ENCODE data around the gene GJA4.

Gene GJA4

DNA sequence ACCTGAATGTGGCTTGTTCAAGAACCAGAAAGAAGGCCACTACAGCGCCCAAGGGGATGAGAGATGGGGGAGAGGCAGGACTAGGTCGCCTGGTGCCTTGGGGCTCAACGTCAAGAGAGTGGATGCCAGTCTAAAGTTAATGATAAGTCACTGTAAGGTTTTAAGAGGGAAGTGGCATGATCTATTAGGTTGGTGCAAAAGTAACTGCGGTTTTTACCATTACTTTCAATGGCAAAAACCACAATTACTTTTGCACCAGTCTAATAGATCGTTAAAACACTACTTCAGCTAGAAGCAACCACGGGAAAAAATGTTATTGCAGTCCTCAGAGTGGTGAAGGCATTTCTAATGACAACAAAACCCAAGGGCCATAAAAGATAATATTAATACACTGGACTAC, 14.4 kb upstream of the GJA4 start:
- Mint-ChIP-seq H3K27ac (no peak overlapping the region), H3K27me3 (ENCODE audit: low read depth) (peaks cover 40% of the 10 kb centered on the region), H3K9me3 (no peaks in the 10 kb centered on the region), H3K4me3 (no peak overlapping the region), H3K4me1 (ENCODE audit: low read depth) (no peaks in the 10 kb centered on the region), H3K36me3 (ENCODE audit: low read depth) (no peaks in the 10 kb centered on the region)
- DNase-seq (ENCODE audit: low spot score), result no peak

DNA sequence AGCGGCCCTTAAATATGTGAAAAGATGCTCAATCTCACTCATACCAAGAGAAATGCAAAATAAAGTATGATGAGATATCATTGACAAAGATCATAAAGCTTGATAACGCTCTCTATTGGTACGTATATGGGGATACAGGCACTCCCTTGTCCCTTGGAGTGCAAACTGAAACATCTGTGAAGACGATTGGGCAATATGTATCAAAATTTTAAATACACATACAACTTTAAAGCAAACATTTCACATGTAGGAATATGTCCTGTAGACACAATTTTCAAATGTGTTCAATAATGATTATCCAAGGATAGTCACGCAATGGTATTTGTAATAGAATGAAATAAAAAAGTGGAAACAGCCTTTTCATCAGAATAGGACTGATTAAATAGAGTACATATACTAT, 13.8 kb upstream of the GJA4 start:
- no peaks in the 10 kb centered on the region for H3K9me3 Mint-ChIP-seq
- H3K4me1 Mint-ChIP-seq (ENCODE audit: low read depth), result no peaks in the 10 kb centered on the region
- H3K27ac Mint-ChIP-seq, result no peak overlapping the region
- no peak for DNase-seq (ENCODE audit: low spot score)
- no peaks in the 10 kb centered on the region for H3K36me3 Mint-ChIP-seq (ENCODE audit: low read depth)
- H3K4me3 Mint-ChIP-seq, result no peak overlapping the region
- peaks cover 42% of the 10 kb centered on the region for H3K27me3 Mint-ChIP-seq (ENCODE audit: low read depth)

DNA sequence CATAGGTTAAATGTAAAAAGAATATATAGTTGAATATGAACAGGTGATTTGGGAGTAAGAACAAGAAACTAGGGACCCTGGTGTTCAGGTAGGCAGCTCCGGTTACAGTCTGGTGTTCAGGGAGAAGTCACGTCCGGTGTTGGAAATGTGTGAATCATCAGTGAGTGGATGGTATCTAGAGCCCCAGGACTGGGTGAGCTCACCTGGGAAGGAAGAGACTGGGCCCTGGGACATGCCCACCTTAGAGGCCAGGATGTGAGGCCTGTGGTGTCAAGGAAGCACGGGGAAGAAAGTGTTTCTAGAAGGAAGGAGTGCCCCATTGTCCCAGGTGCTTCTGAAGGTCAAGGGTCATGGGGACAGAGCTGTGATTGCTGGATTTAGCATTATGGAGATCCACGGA, 13.3 kb upstream of the GJA4 start:
- H3K4me1 Mint-ChIP-seq (ENCODE audit: low read depth), result no peaks in the 10 kb centered on the region
- H3K36me3 Mint-ChIP-seq (ENCODE audit: low read depth), result no peaks in the 10 kb centered on the region
- peaks cover 42% of the 10 kb centered on the region for H3K27me3 Mint-ChIP-seq (ENCODE audit: low read depth)
- no peak overlapping the region for H3K4me3 Mint-ChIP-seq
- no peaks in the 10 kb centered on the region for H3K9me3 Mint-ChIP-seq
- DNase-seq (ENCODE audit: low spot score), result no peak
- H3K27ac Mint-ChIP-seq, result no peak overlapping the region

DNA sequence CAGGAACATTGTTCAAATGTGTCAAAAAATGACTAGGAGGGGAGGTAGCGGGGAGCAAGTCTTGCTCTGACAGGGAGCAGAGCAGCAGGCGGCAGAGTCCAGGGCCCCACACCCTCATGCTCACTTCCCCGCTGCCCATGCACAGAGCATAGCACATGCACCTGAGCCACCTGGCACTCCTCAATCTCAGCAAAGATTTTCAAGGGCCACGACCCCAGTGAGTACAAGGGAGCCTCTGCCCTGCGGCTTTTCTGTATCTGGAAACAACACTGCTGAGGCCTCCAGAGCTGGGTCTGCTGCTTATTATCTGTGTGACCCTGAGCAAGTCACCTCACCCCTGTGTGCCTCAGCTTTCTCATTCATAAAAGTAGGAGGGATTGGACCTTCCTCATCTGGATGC, 12.8 kb upstream of the GJA4 start:
- Mint-ChIP-seq H3K27ac (no peak overlapping the region), H3K4me1 (ENCODE audit: low read depth) (no peaks in the 10 kb centered on the region), H3K36me3 (ENCODE audit: low read depth) (no peaks in the 10 kb centered on the region), H3K9me3 (no peaks in the 10 kb centered on the region), H3K27me3 (ENCODE audit: low read depth) (peaks cover 42% of the 10 kb centered on the region), H3K4me3 (no peak overlapping the region)
- no peak for DNase-seq (ENCODE audit: low spot score)

DNA sequence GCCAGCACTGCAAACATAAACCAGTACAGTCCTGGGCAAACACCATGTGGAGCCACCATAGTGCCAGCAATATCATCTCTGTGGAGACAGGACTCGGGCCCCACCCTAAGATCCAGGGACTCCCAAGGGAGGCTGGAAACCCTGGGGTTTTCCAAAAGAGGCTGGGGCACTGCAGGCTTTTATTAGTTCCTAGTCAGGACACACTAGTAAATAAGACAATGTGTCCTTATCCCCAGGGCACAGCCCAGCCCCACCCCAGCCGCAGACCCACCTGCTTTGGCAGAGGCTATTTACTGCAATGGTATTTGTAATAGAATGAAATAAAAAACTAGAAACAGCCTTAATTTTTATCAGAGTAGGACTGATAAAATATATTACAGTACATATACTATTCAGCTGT, 12.3 kb upstream of the GJA4 start:
- no peaks in the 10 kb centered on the region for H3K9me3 Mint-ChIP-seq
- DNase-seq (ENCODE audit: low spot score), result no peak
- no peak overlapping the region for H3K27ac Mint-ChIP-seq
- H3K27me3 Mint-ChIP-seq (ENCODE audit: low read depth), result peaks cover 42% of the 10 kb centered on the region
- no peaks in the 10 kb centered on the region for H3K36me3 Mint-ChIP-seq (ENCODE audit: low read depth)
- no peak overlapping the region for H3K4me3 Mint-ChIP-seq
- no peaks in the 10 kb centered on the region for H3K4me1 Mint-ChIP-seq (ENCODE audit: low read depth)

DNA sequence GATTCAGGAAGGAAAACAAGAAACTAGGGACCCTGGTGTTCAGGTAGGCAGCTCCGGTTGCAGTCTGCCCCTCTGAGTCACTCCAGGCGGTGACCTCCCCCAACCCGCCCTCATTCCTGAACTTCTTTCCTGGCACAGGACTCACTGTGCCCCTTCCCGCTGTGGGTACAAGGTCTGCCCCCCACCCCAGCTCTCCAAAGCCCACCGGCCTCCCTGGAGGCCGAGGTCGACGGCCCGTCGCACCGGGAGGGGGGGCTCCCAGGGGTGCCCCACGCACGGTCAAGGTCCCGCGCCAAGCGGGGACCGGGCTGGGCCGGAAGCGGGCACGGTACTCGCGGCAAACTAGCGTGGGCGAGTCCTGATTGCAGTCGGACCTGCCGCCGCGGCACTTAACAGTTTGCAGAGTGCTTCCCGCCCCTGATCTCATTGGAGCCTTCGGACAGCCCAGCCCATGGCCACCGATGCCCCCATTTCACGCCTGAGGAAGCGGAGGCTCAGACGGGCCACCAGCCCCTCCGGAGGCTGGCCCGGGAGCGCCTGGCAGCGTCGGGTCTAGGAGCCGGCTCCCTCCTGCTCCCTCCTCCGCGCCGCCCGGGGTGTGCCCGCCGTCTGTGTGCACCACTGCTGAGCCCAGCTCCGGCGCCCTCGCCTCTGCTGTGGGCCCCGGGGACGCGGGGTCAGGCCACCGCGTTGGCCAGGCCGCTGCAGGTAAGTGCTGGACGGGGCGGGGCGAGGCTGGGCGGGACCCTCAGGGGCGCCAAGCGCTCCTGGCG, 11.5 kb upstream of the GJA4 start, which contains the start of gene GJB3:
TSS of gene GJB3 (plus strand) at position 144 of the 773 bp plus-strand sequence. CDS start 3,549 bp downstream, outside the sequence.
- H3K4me3 Mint-ChIP-seq, result no peak within 1 kb of the TSS
- DNase-seq (ENCODE audit: low spot score), result no peak
- H3K27me3 Mint-ChIP-seq (ENCODE audit: low read depth), result peaks cover 42% of the 10 kb centered on the region
- no peaks in the 10 kb centered on the region for H3K4me1 Mint-ChIP-seq (ENCODE audit: low read depth)
- no peak within 1 kb of the TSS for H3K27ac Mint-ChIP-seq
- H3K36me3 Mint-ChIP-seq (ENCODE audit: low read depth), result no peaks in the 10 kb centered on the region
- H3K9me3 Mint-ChIP-seq, result no peaks in the 10 kb centered on the region

DNA sequence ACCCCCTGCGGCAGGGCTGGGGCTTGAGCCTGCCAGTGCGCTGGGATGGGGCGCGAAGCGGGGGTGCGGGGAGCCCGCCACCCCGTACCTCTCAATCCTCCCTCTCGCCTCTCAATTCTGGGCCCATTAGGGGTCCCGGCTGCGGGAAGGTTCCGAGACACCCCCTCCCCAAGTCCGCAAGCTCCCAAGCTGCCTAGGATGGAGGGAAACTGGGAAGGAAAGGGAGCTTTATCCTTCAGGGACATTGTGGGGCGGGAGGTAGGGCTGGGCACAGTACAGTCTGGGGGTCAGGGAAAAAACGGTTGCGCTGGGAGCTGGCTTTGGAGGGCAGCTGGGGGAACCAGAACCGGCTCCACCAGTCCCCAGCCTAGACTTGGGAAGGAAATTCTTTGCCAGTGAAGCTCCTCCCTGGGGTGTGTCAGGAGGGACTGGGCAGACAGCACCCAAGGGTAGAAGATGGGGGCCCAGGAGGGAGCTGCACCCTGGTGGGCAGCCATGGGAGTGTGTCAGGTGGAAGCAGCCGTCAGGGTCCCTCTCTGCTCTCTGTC, 10.9 kb upstream of the GJA4 start:
- H3K27me3 Mint-ChIP-seq (ENCODE audit: low read depth), result peaks cover 42% of the 10 kb centered on the region
- H3K27ac Mint-ChIP-seq, result no peak overlapping the region
- H3K36me3 Mint-ChIP-seq (ENCODE audit: low read depth), result no peaks in the 10 kb centered on the region
- DNase-seq (ENCODE audit: low spot score), result no peak
- H3K4me1 Mint-ChIP-seq (ENCODE audit: low read depth), result no peaks in the 10 kb centered on the region
- no peak overlapping the region for H3K4me3 Mint-ChIP-seq
- no peaks in the 10 kb centered on the region for H3K9me3 Mint-ChIP-seq

DNA sequence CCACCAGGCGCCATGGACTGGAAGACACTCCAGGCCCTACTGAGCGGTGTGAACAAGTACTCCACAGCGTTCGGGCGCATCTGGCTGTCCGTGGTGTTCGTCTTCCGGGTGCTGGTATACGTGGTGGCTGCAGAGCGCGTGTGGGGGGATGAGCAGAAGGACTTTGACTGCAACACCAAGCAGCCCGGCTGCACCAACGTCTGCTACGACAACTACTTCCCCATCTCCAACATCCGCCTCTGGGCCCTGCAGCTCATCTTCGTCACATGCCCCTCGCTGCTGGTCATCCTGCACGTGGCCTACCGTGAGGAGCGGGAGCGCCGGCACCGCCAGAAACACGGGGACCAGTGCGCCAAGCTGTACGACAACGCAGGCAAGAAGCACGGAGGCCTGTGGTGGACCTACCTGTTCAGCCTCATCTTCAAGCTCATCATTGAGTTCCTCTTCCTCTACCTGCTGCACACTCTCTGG, 8.0 kb upstream of the GJA4 start:
- no peak overlapping the region for H3K4me3 Mint-ChIP-seq
- no peak overlapping the region for H3K27ac Mint-ChIP-seq
- H3K36me3 Mint-ChIP-seq (ENCODE audit: low read depth), result no peaks in the 10 kb centered on the region
- no peaks in the 10 kb centered on the region for H3K9me3 Mint-ChIP-seq
- H3K27me3 Mint-ChIP-seq (ENCODE audit: low read depth), result peaks cover 29% of the 10 kb centered on the region
- no peak for DNase-seq (ENCODE audit: low spot score)
- H3K4me1 Mint-ChIP-seq (ENCODE audit: low read depth), result peaks cover under 1% of the 10 kb centered on the region

DNA sequence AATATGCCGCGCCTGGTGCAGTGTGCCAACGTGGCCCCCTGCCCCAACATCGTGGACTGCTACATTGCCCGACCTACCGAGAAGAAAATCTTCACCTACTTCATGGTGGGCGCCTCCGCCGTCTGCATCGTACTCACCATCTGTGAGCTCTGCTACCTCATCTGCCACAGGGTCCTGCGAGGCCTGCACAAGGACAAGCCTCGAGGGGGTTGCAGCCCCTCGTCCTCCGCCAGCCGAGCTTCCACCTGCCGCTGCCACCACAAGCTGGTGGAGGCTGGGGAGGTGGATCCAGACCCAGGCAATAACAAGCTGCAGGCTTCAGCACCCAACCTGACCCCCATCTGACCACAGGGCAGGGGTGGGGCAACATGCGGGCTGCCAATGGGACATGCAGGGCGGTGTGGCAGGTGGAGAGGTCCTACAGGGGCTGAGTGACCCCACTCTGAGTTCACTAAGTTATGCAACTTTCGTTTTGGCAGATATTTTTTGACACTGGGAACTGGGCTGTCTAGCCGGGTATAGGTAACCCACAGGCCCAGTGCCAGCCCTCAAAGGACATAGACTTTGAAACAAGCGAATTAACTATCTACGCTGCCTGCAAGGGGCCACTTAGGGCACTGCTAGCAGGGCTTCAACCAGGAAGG, 7.4 kb upstream of the GJA4 start:
- H3K4me3 Mint-ChIP-seq, result no peak overlapping the region
- H3K27me3 Mint-ChIP-seq (ENCODE audit: low read depth), result peaks cover 23% of the 10 kb centered on the region
- H3K36me3 Mint-ChIP-seq (ENCODE audit: low read depth), result no peaks in the 10 kb centered on the region
- H3K27ac Mint-ChIP-seq, result no peak overlapping the region
- no peak for DNase-seq (ENCODE audit: low spot score)
- no peaks in the 10 kb centered on the region for H3K9me3 Mint-ChIP-seq
- H3K4me1 Mint-ChIP-seq (ENCODE audit: low read depth), result peaks cover 4% of the 10 kb centered on the region

DNA sequence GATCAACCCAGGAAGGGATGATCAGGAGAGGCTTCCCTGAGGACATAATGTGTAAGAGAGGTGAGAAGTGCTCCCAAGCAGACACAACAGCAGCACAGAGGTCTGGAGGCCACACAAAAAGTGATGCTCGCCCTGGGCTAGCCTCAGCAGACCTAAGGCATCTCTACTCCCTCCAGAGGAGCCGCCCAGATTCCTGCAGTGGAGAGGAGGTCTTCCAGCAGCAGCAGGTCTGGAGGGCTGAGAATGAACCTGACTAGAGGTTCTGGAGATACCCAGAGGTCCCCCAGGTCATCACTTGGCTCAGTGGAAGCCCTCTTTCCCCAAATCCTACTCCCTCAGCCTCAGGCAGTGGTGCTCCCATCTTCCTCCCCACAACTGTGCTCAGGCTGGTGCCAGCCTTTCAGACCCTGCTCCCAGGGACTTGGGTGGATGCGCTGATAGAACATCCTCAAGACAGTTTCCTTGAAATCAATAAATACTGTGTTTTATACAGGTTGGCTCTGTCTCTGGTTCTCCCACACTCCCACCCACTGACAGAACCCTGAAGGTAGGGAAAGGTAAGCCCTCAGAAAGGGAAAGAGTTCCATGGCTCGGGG, 6.8 kb upstream of the GJA4 start:
- DNase-seq (ENCODE audit: low spot score), result no peak
- Mint-ChIP-seq H3K27me3 (ENCODE audit: low read depth) (peaks cover 19% of the 10 kb centered on the region), H3K27ac (no peak overlapping the region)

DNA sequence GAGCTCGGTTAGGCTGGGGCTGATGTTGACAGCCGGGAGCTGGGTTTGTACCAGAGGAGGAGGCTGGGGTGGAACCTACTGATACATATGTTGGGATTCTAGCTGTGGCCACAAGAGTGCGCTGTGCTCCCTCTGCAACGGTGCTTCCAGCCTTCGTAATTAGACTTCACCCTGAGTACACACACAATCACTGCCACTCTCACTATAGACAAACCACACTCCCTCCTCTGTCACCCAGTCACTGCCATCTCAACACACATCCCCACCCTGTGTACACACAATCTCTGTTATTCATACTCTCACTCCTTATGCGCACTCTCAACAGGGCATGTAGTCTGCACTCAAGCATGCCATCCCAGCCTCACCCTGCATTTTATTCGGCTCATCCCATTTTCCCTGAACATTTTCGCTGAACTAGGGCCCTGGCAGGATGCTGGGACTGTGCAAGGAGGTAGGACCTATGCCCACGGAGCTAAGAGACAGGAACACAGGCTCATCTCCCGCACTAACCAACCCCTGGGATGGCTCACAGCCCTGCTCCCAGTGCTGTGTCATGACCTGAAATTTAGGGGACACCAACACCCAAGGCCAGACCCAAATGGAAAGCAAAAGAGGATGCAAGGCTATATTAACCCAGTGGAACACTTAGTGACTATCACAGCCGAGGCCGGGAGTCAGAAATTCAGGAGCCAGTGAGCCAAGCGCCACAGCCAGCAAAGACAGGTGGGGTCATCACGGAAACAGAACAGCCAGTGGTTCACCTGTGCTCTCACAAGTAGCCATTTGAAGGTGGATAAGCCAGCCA, 6.1 kb upstream of the GJA4 start:
- peaks cover 6% of the 10 kb centered on the region for H3K4me1 Mint-ChIP-seq (ENCODE audit: low read depth)
- no peaks in the 10 kb centered on the region for H3K36me3 Mint-ChIP-seq (ENCODE audit: low read depth)
- no peak overlapping the region for H3K4me3 Mint-ChIP-seq
- DNase-seq (ENCODE audit: low spot score), result peak; percentile 47
- H3K9me3 Mint-ChIP-seq, result no peaks in the 10 kb centered on the region
- peaks cover 23% of the 10 kb centered on the region for H3K27me3 Mint-ChIP-seq (ENCODE audit: low read depth)
- no peak overlapping the region for H3K27ac Mint-ChIP-seq

More for the DNA sequence above, 6.8 kb upstream of the GJA4 start:
- Mint-ChIP-seq H3K4me3 (no peak overlapping the region), H3K36me3 (ENCODE audit: low read depth) (no peaks in the 10 kb centered on the region), H3K4me1 (ENCODE audit: low read depth) (peaks cover 6% of the 10 kb centered on the region), H3K9me3 (no peaks in the 10 kb centered on the region)

DNA sequence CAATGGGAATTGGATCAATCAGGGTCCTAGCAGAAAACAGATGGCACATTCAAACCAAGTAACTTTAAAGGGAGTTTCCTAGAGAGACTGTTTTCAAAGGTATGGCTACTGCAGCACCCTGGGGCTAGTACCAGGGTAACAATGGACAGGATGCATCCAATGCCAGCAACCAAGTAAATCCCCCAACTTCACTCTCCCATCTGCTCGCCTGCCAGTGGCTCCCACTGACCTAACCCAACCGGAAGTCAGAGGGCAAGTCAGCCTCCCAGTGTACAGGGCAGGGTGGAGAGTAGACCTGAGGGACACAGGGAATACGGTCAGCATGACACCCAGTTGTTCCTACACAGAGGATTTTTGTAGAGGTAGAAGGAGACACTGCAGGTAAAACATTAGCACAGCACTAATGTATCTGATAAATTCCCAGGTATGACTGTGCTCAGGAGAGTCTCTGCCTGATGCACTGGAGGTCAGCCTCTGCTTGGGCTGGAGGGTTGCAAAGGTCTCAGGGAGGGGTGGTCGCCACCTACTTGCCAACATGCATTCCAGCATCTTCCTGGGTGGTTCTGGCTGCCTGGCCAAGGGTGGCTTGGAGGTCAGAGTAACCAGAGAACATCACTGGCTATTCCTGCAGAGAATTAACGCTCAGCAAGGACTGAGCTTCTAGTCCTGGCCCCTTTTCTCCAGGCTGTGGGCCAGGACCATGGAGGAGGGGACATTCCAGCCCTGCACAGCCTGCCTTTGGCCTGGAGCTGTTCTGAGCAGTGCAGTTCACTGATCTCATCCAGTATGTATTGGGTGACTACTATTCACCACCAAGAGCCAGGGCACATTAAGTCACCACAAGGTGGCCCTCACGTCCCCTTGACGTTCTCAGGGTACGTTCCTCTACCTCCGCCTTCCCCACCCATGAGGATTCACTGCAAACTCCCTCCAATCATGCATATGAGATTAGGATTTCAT, 5.1 kb upstream of the GJA4 start:
- H3K36me3 Mint-ChIP-seq (ENCODE audit: low read depth), result no peaks in the 10 kb centered on the region
- no peak overlapping the region for H3K4me3 Mint-ChIP-seq
- no peak overlapping the region for H3K27ac Mint-ChIP-seq
- H3K27me3 Mint-ChIP-seq (ENCODE audit: low read depth), result peaks cover 18% of the 10 kb centered on the region
- H3K4me1 Mint-ChIP-seq (ENCODE audit: low read depth), result peaks cover 6% of the 10 kb centered on the region
- no peak for DNase-seq (ENCODE audit: low spot score)
- no peaks in the 10 kb centered on the region for H3K9me3 Mint-ChIP-seq

DNA sequence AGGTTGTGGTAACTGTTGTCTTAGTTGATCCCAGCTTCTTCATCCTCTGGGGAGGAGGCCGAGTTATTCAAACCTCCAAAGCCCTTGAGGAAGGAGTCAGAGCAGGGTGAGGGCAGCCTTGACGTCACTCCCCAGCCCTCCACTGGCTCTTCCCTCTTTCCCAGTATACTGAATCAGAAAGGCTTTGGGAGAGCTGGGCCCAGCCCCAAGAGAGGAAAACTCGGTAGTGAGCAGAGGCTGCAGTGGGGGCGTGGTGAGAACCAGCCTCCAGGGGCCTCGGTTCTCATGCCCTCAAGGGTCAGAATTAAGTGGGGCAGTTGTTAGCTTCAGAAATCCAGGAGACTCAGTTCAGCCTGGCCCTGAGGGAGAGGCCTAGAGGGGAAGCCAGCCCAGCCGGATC, 1.8 kb upstream of the GJA4 start:
- Mint-ChIP-seq H3K4me3 (no peak overlapping the region), H3K27ac (no peak overlapping the region), H3K27me3 (ENCODE audit: low read depth) (peaks cover 14% of the 10 kb centered on the region), H3K36me3 (ENCODE audit: low read depth) (no peaks in the 10 kb centered on the region), H3K9me3 (no peaks in the 10 kb centered on the region), H3K4me1 (ENCODE audit: low read depth) (peaks cover 6% of the 10 kb centered on the region)
- no peak for DNase-seq (ENCODE audit: low spot score)

Measured in T-helper 2 cell treated with Interferon-gamma antibody and Interleukin-4, amounts not matched to agents 5 μg/mL and 100 μg/mL, for 36 hours (primary cell).